Putamen (tissue), 1 donor: ENCODE measurements around the gene OSBPL10.

Experiments
- DNase-seq: peaks from one replicate; pipeline ENCODE4 v3.0.0-alpha.2; 2016; ENCODE audit warnings: low spot score

The OSBPL10 gene

DNA sequence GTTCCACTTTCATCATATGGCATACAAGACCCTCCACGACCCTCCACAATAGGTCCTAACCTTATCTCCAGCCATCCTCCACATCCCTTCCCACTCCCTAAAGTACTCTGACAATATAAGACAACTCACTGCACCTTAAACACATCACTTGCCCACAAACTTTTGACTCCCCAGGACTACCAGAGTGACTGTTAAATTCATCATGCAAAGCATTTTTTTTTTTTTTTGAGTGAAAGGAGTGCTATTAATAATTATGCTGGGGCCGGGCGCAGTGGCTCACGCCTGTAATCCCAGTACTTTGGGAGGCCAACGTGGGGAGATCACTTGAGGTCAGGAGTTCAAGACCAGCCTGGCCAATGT, 55.8 kb downstream of the OSBPL10 start:
- DNase-seq: no peak

DNA sequence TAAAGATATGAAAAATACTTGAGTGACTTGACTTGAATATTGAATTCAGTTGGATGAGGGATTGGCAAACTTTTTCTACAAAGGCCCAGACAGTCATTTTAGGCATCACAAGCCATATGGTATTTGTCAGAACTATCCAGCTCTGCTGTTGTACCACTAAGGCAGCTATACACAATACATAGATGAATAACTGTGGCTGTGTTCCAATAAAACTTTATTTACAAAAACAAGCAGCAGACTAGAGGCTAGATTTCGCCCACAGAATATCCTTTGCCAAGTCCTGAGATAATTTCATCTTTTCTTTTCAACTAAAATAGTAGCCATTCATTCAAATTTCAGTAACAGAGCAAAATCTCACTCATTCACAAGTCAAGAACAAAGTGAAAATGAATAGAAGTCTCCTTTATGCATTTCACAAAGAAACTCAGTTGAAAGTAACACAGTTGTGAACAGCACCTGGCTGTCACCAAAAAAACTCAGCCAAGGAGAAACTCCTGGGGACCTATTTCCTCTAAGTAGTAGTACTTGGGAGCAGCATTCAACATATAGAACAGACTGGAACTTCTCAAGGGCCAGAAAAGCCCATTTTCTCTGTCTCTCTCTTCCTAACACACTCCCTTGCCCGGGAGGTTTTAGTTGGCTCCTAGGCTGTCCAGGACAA, 56.3 kb downstream of the OSBPL10 start:
- no peak for DNase-seq

DNA sequence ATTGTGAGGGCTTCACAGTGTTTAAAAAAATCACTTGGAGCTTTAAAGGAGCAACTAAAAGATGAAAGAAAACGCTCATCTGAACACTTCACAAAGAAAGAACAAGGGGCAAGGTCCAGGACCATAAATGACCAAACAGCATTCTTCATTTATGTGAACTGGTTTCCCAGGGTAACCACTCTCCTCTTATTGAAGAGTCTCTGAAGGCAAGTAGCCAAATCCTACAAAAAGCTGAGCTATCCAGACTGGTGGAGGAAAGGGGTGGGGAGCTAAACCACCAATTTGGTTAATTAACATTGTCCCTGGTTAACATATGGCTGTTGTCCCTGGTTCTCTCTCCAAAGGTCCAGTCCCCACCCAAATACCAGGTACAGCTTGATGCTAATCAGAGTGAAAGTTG, 58.1 kb downstream of the OSBPL10 start:
- no peak for DNase-seq

DNA sequence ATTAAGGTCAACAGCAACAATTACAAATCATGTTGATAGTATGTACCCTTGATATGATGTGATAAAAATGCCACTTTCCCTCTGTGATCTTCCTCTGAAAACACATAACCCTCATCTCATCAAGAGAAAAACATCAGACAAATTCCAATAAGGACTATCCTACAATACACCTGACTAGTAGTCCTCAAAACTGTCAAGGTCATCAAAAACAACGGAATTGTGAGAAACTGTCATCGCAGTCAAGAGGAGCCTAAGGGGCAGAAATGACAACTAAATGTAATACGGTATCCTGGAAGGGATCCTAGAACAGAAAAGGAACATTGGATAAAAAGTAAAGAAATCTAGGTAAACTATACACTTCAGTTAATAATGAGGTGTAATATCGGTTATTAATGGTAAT, 59.2 kb downstream of the OSBPL10 start:
- DNase-seq: no peak

DNA sequence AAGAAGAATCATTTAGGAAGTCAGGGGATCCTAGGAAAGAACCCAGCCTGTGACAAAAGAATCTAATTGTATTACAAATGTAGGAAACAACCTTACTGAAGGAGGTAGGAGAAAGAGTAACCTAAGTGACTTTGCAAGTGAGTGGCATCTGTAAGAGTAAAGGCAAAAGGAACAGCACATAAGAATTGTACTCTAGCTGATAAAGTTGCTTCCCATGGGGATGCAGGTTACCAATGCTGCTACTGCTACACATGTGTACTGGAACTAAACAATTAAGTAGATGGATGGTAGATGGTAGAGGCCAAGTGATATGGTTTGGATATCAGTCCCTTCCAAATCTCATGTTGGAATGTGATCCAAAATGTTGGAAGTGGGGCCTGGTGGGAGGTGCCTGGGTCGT, 60.8 kb downstream of the OSBPL10 start:
- no peak for DNase-seq

DNA sequence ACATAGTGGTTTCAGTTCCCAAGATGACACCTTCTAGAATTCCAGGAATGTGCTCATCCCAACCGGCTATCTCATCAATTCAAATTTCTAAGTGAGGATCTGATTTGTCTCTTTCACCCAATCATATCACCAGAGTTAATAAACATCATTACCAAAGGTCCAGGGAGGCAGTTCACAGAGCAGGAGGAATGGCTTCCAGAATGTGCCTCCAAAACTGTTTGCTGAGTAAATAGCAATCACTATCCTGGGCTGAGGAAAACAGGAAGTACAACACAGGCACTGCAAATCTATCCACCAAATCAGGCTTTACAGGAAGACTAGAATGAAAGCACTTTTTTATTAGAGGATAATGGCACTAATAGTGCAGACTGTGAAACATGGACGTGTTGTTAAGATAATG, 61.5 kb downstream of the OSBPL10 start:
- no peak for DNase-seq

DNA sequence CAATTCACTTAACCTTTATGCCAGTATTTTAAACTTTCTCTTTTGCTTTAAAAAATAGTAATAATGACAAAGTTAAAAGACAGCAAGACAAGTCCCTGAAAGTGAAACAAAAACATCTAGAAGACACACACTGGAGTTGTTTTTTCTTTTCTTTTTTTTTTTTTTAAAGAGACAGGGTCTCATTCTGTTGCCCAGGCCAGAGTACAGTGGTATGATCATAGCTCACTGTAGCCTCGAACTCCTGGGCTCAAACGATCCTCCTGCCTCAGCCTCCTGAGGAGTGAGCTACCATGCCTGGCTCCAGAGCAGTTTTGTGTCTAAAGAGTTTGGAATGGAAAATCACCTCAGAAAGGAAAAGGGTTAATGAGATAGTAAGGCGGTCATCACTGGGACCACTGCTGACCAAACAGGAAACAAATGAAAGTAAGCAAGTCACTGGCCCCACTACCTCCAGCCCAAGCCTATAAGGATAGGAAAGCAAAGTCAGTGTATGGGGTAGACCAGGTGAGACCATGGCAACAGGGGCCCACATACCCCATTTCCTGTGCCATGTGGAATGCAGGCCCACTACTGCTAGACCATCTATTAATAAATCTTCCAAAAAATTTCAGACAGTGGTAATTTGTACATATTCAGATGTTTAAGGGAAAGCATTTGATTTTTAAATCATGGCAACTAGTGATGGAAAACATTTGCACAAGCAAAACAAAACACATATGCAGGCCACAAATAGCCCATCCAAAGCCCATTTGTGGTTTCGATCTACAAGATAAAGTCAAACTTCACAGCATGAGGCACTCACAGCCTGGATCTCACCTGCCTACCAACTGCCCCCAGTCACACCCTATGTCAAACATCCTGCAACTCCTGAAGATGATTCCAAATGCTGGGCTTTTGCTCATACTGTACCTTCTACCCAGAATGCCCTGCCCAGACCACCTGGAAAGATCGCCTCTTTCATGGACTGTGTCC, 62.6 kb downstream of the OSBPL10 start:
- DNase-seq: no peak

DNA sequence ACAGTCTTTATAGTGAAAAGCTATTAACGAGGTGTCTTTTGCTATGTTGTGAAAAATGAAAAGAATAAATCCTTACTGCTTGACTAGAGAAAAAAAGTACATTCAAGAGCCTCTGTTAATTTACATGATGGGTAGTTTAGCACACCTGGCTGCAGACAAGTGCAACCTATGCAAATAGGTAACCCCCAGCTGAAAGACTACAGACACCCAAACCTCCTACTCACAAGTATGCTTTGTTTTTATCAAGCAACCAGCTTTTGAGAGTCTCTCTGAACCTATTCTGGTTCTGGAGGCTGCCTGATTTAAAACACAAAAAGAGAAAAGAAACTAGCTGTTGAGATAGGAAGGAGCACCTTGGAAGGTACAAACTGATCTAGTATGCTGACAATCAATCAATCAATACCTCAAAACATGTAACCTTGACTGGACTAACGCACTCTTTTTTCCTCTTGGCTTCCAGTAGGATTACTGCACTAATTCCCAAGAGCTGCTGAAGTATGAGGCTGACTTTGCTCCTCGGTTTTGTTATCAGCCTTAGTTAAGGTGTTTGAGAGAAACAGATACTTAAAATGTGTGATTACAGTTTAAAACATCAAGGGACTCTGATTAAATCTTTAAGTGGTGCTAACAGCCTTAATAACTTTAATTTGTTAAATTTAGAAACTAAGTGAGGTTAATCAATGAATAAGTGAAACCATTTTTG, 63.6 kb downstream of the OSBPL10 start:
- DNase-seq: no peak

DNA sequence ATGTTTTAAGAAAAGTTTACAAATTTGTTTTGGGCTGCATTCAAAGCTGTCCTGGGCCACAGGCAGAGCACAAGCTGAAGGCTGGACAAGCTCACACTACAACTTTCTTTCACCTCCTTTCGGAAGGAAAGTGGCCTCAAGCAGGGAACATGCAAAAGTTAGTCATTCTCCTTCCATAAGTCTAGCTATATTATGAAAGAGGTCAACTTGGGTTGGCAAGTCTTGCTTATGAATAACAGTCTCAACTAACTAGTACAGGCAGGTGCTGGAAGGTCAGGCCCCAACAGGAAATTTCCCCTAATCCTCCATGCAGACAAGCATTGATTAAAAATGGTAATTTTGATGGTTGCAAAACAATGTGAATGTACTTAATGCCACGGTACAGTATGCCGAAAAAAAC, 69.4 kb downstream of the OSBPL10 start:
- no peak for DNase-seq

DNA sequence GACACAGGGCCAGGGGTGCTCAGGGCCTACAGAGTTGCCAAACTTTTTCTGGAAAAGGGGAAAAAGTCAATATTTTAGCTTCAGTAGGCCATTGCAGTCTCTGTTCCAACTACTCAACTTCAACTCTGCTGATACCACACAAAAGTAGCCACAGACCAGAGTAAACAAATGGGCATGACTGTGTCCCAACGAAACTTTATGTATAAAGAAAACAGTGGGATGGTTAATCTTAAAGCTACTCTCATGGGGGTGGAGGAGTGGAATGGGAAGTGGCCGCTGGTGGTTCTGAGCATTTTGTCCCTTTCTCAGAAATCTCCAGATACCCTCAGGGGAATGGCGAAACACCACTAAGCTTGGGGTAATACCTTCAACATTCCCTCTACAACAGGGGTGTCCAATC, 69.9 kb downstream of the OSBPL10 start:
- DNase-seq: no peak

DNA sequence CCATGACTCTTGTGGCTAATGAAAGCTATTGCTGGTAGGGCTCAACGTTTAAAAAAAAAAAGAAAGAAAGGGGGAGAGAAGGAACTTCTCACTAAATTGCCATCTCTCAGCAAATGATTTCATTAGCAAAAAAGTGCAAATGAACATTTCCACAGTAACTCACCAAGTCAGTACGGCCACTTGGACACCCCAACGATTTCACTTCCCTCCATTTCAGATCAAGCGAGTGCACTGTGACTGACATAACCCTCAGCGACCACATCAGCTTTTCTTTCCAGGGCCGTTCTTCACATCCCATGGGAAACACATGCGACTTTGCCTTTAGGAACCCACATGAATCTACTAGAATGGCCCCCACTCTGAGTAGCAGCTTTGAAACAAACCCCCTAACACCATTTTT, 71.6 kb downstream of the OSBPL10 start:
- DNase-seq: no peak

DNA sequence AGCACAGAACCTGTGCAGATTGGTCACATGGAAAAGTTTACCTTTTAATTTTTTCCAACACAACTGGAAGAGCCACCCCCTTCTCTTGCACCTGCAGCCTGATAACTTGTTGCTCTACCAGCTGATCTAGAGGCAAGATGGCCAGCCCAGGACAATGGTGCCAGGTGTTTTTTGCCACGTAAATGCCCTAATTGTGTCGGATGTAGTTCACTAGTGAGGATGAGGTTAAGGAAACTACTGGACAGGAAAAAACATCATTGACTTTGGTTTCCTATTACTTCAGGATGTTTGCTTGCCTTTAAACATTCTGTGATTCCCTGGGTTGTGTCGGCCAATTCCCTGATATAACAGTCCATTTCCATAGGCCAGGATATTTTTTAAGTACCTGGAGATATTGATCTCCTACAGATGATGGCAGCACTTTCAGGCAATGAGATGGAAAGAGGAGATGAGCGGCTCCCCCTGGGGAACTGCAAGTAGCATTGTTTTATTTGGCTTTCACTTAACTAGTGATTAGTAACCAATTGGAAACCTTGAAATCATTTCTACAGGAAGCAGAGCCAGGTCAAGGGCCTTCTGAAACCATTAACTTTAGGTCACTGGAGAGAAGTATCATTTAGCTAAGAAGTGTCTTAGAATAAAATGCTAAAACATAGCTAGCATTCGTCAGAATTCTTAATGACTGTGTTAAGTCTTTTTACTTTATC, 72.5 kb downstream of the OSBPL10 start:
- no peak for DNase-seq

DNA sequence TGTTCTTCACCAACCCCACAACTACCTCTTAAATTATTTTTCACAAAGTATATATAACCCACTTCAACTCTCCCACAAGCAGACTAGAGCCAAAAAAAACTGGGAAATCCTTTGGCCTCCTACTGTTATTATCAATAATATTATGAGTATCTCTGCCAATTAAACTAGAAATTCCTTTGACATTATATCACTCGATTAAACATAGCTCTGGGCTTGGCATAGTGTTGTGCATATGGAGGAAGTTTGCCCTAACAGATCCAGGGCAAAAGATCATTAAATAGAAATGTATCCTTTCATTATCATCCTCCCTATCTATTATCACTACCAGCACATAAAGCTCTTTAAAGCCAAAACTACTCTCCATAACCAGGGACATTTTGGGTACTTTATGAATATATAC, 74.9 kb downstream of the OSBPL10 start:
- DNase-seq: no peak

DNA sequence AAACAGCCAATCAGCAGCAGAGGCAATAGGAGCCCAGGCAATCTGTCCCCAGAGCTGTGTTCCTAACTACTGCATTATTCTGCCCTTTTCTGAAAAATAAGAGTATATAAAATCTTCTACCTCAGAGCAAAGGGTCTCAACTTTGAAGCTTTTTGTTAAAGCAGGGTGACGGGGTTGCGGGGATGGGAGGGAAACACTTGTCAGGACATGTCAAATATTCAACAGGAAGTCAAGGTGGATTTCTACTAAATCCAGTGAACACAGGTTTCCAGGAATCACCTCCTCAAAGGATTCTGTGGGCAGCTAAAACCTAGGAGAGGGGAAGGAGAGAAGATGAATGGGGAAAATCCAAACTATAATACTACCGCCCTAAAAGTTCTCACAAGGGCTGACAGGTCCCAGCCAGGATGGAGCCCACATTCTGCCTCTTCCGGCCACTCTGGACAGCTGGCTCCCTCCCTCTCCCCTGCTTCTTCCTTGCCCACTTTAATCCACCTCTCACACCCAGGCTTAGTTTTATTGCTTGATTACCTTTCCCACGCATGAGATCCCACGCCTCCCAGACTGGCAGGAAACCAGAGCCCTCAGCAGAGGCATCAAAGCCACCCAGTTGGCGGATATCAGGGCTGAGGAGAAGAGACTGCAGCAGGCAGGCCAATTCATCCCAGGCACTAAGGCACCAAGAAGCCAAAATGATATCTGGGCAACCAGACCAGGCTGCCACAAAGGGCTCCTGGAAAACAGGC, 77.2 kb downstream of the OSBPL10 start:
- DNase-seq: no peak

DNA sequence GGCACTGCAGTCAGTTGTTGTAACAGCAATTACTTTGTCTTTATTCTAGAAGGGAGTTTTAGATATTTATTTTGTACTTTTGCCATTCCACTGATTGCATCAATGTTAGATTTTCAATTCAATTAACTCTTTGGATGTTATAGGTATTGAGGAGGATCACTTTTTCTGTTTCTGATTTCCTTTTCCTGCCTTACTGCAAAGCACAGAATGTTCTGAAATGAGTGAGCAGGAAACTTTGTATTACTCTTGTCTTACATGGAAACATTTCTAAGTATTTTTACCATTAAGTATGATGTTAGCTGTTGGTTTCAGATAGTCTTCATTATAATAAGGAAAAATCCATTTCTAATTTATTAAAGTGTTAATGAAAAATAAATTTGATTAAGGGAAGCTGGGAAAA, 80.5 kb downstream of the OSBPL10 start:
- no peak for DNase-seq

DNA sequence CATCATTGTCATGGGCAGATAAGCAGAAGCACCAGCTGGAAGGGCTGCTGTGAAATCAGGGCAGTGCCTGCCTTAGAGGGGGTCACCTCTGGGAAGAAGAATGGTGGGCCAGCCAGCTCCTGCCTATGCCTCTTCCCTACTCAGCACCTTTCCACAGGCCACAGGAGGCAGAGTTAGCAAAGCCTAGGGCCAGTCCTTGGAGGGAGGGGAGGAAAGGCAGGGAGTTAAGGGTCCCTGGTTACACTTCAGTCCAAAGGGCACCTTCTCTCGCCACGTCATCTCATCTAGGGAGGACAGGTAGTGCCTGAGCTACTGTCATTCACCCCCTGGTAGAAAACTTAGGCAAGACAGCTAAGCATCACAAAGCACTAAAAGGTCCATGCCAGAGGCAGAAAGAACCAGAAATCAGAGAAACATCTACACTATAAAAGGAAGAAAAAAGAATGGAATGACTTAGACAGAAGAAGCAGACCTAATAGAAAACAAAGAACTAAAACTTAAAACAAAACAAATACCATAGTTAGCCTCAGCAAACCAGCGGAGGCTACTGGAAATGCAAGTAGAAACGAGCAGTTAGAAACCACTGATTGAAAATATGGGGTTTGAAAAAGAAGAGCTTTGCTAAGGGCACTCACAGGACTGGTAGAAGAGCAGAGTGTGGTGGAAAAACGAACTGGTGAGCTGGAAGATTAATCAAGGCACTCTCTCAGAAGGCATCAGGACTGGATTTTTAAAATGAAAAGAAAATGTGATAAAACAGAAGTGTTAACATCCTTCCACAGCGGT, 84.2 kb downstream of the OSBPL10 start:
- no peak for DNase-seq

DNA sequence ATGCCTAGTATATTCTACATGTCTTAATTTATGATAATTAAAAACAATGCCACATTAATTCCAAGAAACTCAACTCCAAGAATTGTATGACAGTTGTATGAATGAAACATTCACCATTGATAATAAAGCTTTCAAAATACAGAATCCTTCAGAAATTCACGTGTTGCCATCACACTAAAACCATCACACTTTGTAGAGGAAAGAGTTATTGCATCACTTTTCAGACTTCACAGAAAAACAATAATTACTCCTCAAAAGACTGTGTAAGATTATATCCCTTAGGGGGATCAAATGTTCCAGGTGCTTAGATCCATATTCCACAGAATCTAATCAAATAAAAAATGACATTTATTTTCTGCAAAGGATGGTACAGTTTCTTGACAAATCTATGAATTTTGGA, 85.0 kb downstream of the OSBPL10 start:
- DNase-seq: no peak

DNA sequence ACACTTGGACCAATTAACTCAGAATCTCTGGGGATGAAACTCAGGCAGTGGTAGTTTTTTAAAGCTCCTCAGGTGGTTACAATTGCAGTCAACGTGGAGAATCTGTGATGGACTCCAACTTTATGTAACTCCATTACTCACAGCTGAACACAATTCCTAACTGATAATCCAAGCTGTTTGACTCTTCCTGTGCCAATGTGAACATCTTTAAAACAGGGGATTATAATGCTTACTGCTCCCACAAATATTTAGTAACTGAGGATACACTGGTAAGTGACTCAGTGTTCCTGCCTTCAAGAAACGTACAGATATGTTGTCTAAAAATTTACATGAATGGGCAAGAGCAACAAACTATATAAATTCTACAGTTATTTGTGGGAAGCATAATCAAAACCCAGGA, 85.6 kb downstream of the OSBPL10 start:
- DNase-seq: no peak

DNA sequence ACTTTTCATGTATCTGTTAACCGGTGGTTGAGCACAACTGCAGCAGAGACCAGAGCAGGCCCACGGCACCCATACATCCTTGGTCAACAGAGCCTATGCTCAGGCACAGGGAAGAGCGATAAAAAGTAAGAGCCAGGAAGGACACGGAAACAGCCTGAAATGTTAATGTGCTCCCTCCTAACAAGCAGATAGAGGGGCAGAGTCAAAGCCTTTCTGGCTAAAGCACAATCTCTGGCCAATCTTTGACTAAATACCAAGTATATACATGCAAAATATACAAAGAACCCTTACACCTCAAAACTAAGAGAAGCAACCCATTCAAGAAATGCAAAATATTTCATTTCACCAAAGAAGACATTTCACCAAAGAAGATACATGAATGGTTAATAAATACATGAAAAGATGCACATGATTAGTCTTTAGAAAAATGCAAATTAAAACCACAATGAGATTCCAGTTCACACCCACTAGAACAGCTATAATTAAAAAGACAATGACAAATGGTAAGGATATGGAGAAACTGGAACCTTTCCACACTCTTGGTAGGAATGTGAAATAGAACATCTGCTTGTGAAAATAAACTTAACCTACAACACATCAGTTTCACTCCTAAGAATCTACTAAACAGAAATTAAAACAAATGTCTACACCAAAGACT, 88.0 kb downstream of the OSBPL10 start:
- DNase-seq: no peak

DNA sequence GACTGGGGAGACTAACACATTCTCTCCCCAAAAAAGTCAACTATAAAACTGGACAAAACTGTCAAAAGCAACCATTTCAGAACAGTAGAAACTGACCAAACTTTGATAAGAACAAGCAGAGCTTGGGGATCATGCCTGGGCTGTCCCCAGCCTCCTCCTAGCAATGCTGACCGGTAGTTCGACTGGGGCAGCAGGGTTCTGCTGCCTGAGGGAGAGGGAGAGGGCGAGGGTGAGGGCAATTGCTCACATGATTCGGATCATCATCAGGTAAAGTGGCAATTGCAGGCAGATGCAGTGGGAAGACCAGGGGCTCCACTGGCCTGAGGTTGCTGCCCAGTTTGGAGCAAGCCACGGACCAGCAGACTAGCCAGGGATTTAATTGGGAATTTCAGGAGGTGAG, 88.6 kb downstream of the OSBPL10 start:
- DNase-seq: no peak
